HEK293 (cell line): ENCODE data around the gene DDX41.

Experiments
- CTCF ChIA-PET: fragments of 350-600 bp; formaldehyde crosslinking; extraction: SDS; loops from one replicate; lab custom pipeline; 2021; ENCODE audit warnings: antibody characterized with exemption; lab: Yijun Ruan, JAX
- POLR2A ChIA-PET: fragments of 300-600 bp; formaldehyde crosslinking; extraction: SDS; loops from one replicate; lab custom pipeline; 2020; ENCODE audit warnings: antibody characterized with exemption, inconsistent platforms; lab: Yijun Ruan, JAX
- H3K27ac ChIP-seq: fragments of 200-500 bp; sonication (Bioruptor generic); 2 replicates; pipeline ENCODE4 v1.5.1; 2014; ENCODE audit warnings: low read depth, low read length, control low read depth, inconsistent platforms; ENCODE audit errors: extremely low read depth
- H3K36me3 ChIP-seq, 2 experiments: fragments of 200-500 bp in 1 of 2; sonication (Bioruptor generic) in 1 of 2; 1 replicate in 1 of 2; 2 replicates in 1 of 2; pipeline ENCODE4 v1.5.1; 2014 to 2017; ENCODE audit warnings: inconsistent platforms in 2 of 2, low read length in 2 of 2; ENCODE audit not compliant: control insufficient read depth in 2 of 2, insufficient read depth in 1 of 2
- H3K4me1 ChIP-seq: fragments of 200-500 bp; sonication (Bioruptor generic); 2 replicates; pipeline ENCODE4 v1.5.1; 2014; ENCODE audit warnings: mild to moderate bottlenecking, low read length, inconsistent platforms; ENCODE audit not compliant: control insufficient read depth, insufficient read depth
- H3K4me3 ChIP-seq: 2 replicates; pipeline ENCODE4 v1.5.1; 2011; ENCODE audit warnings: low read depth, mild to moderate bottlenecking, control low read depth, low read length, moderate library complexity
- H3K9me3 ChIP-seq: fragments of 200-500 bp; sonication (Bioruptor generic); 2 replicates; pipeline ENCODE4 v1.5.1; 2014; ENCODE audit warnings: low read depth, low read length, inconsistent platforms; ENCODE audit not compliant: control insufficient read depth, insufficient read depth
- HOXA7 ChIP-seq: sonication (generic); formaldehyde crosslinking; IDR thresholded peaks from 2 replicates; pipeline ENCODE4 v1.8.1; 2022; ENCODE audit warnings: missing genetic modification reagents, borderline replicate concordance
- MZF1 ChIP-seq: fragments of 450-650 bp; formaldehyde crosslinking; IDR thresholded peaks from 2 replicates; pipeline ENCODE4 v1.5.1; 2017; ENCODE audit warnings: missing biosample characterization, missing genetic modification characterization, borderline replicate concordance
- OSR2 ChIP-seq: fragments of 450-650 bp; formaldehyde crosslinking; IDR thresholded peaks from 2 replicates; pipeline ENCODE4 v1.5.1; 2016; ENCODE audit warnings: missing biosample characterization, missing genetic modification characterization
- OVOL3 ChIP-seq: fragments of 450-650 bp; formaldehyde crosslinking; IDR thresholded peaks from 2 replicates; pipeline ENCODE4 v1.5.1; 2016; ENCODE audit warnings: missing biosample characterization, missing genetic modification characterization
- TRIM28 ChIP-seq: IDR thresholded peaks from 2 replicates; pipeline ENCODE4 v1.6.1; 2011; ENCODE audit warnings: low read length, control low read depth, borderline replicate concordance
- ZNF121 ChIP-seq: fragments of 450-650 bp; formaldehyde crosslinking; IDR thresholded peaks from 2 replicates; pipeline ENCODE4 v1.5.1; 2016; ENCODE audit warnings: missing biosample characterization, missing genetic modification characterization
- ZNF24 ChIP-seq: fragments of 450-650 bp; formaldehyde crosslinking; IDR thresholded peaks from 2 replicates; pipeline ENCODE4 v1.5.1; 2016; ENCODE audit warnings: missing biosample characterization, missing genetic modification characterization
- ZNF292 ChIP-seq: fragments of 450-650 bp; formaldehyde crosslinking; IDR thresholded peaks from 2 replicates; pipeline ENCODE4 v1.5.1; 2016; ENCODE audit warnings: low read depth, missing biosample characterization, missing genetic modification characterization, borderline replicate concordance
- ZNF501 ChIP-seq: fragments of 450-650 bp; formaldehyde crosslinking; IDR thresholded peaks from 2 replicates; pipeline ENCODE4 v1.5.1; 2016; ENCODE audit warnings: missing biosample characterization, missing genetic modification characterization
- ZNF792 ChIP-seq: fragments of 450-650 bp; formaldehyde crosslinking; IDR thresholded peaks from 2 replicates; pipeline ENCODE4 v1.5.1; 2016; ENCODE audit warnings: missing biosample characterization, missing genetic modification characterization
- ZSCAN30 ChIP-seq: fragments of 450-650 bp; IDR thresholded peaks from 2 replicates; pipeline ENCODE4 v1.5.1; 2018; ENCODE audit warnings: missing biosample characterization, mild to moderate bottlenecking, missing genetic modification characterization, moderate library complexity
- TF ChIP-seq, protein P1 (sequence below): fragments of 450-650 bp; formaldehyde crosslinking; IDR thresholded peaks from 2 replicates; pipeline ENCODE4 v1.5.1; 2017; ENCODE audit warnings: missing biosample characterization, mild to moderate bottlenecking, missing genetic modification characterization, moderate library complexity
- TF ChIP-seq, protein P2 (sequence below): fragments of 450-650 bp; formaldehyde crosslinking; IDR thresholded peaks from 2 replicates; pipeline ENCODE4 v1.5.1; 2017; ENCODE audit warnings: missing biosample characterization, missing genetic modification characterization
- TF ChIP-seq, protein P3 (sequence below): fragments of 450-650 bp; formaldehyde crosslinking; IDR thresholded peaks from 2 replicates; pipeline ENCODE4 v1.5.1; 2016; ENCODE audit warnings: missing biosample characterization, missing genetic modification characterization, borderline replicate concordance
- TF ChIP-seq, protein P4 (sequence below): fragments of 450-650 bp; IDR thresholded peaks from 2 replicates; pipeline ENCODE4 v1.5.1; 2018; ENCODE audit warnings: missing biosample characterization, mild to moderate bottlenecking, missing genetic modification characterization
- TF ChIP-seq, protein P5 (sequence below): fragments of 450-650 bp; formaldehyde crosslinking; IDR thresholded peaks from 2 replicates; pipeline ENCODE4 v1.5.1; 2016; ENCODE audit warnings: missing biosample characterization, missing genetic modification characterization

DDX41 gene

DNA sequence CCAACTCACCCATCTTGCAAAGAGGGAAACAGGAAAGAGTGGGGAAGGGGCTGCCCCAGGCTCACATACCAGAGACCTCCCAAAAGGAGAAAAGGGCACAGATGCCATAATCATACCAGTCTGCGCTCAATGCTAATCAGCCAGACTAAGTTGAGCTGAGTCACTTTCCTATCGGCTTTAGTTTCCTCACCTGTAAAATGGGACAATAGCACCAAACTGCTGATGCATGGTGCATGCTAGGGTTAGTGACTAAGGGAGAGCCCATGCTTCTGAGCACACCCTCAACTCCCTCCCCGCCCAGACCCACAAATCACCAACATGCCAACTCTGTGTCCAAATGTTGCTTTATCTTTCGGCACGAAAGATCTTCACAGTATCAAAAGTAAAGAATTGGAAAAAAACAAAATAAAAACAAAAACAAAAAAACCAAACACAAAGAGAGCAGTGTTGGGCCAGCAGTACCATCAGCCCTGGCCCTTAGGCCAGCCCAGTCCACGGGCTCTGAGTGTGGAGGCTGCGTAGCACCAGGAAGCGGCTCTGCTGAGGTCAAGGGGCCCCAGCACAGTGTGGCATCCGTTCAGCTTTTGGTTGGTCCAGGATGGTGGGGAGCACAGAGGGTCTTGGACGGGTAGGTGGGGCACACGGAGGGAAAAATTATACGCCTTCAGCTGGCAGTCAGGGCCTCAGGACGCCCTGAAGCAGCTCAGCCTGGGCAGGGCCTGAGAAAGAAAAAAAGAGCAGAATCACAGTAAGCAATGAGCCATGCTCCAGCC lies 2.9 kb upstream of the DDX41 start:
- Histone ChIP-seq H3K27ac (0 out of 2 replicates have a peak overlapping the region, but pooled peaks have one; percentile 28), H3K4me3 (no peak overlapping the region), H3K36me3 (peaks cover 3 to 61% of the 10 kb centered on the region in 2 experiments), H3K9me3 (no peaks in the 10 kb centered on the region), H3K4me1 (no peaks in the 10 kb centered on the region; the same call in 1 of the 2 replicates)
- ChIA-PET POLR2A (interaction anchor here (1.4 kb wide), 1 partner anchor 22 kb away, joined by 8 read pairs; the partner anchor contains the start of gene PDLIM7), CTCF (interaction anchor here (0.7 to 0.8 kb wide), 2 partner anchors 88 to 1330 kb away, joined by 4 to 5 read pairs; no protein-coding TSS in a partner anchor)
- TF ChIP-seq, protein P1, sequence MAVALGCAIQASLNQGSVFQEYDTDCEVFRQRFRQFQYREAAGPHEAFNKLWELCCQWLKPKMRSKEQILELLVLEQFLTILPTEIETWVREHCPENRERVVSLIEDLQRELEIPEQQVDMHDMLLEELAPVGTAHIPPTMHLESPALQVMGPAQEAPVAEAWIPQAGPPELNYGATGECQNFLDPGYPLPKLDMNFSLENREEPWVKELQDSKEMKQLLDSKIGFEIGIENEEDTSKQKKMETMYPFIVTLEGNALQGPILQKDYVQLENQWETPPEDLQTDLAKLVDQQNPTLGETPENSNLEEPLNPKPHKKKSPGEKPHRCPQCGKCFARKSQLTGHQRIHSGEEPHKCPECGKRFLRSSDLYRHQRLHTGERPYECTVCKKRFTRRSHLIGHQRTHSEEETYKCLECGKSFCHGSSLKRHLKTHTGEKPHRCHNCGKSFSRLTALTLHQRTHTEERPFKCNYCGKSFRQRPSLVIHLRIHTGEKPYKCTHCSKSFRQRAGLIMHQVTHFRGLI: no peak
- TF ChIP-seq, protein P2, sequence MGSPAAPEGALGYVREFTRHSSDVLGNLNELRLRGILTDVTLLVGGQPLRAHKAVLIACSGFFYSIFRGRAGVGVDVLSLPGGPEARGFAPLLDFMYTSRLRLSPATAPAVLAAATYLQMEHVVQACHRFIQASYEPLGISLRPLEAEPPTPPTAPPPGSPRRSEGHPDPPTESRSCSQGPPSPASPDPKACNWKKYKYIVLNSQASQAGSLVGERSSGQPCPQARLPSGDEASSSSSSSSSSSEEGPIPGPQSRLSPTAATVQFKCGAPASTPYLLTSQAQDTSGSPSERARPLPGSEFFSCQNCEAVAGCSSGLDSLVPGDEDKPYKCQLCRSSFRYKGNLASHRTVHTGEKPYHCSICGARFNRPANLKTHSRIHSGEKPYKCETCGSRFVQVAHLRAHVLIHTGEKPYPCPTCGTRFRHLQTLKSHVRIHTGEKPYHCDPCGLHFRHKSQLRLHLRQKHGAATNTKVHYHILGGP (tag by site-specific recombination): no peak
- TF ChIP-seq MZF1 (no peak), ZNF121 (no peak), OVOL3 (no peak)

DNA sequence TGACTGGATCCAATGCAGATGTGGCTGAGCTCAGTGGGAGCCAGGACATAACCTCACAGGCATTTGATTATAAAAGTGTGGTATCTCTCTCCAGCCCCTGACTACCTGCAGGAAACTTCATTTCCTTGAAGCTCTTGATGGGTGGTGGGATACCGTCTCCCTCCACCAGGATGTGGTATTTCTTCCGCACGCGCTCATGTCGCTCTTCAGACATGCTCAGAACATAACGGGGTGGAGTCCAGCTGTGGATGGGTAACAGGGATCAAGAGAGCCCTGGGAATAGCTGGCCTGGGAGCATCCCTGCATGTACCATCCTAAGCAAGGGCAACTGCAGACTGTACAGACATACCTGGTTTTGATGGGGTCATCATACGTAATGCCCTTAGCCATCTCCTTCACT lies 1.2 kb downstream of the DDX41 start:
- Histone ChIP-seq H3K4me3 (peak overlapping the region; percentile 99; the same call in 1 of the 2 replicates), H3K9me3 (no peaks in the 10 kb centered on the region), H3K4me1 (no peaks in the 10 kb centered on the region; the same call in 1 of the 2 replicates), H3K36me3 (peaks cover 6 to 71% of the 10 kb centered on the region in 2 experiments), H3K27ac (no peak overlapping the region)
- CTCF ChIA-PET: interaction anchor here (0.6 to 2.0 kb wide), 7 partner anchors 8 to 207 kb away, joined by 3 to 15 read pairs (median 4); no protein-coding TSS in a partner anchor
- TF ChIP-seq TRIM28: no peak
- TF ChIP-seq ZNF792: no peak
- no peak for TF ChIP-seq ZNF24 (tag by site-specific recombination)
- no peak for TF ChIP-seq ZNF292 (tag by site-specific recombination)
- TF ChIP-seq ZSCAN30 (tag by site-specific recombination): no peak
- TF ChIP-seq, protein P3, sequence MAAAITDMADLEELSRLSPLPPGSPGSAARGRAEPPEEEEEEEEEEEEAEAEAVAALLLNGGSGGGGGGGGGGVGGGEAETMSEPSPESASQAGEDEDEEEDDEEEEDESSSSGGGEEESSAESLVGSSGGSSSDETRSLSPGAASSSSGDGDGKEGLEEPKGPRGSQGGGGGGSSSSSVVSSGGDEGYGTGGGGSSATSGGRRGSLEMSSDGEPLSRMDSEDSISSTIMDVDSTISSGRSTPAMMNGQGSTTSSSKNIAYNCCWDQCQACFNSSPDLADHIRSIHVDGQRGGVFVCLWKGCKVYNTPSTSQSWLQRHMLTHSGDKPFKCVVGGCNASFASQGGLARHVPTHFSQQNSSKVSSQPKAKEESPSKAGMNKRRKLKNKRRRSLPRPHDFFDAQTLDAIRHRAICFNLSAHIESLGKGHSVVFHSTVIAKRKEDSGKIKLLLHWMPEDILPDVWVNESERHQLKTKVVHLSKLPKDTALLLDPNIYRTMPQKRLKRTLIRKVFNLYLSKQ: no peak
- POLR2A ChIA-PET: interaction anchor here (1.1 to 2.8 kb wide), 7 partner anchors 9 to 77 kb away, joined by 3 to 22 read pairs (median 3); partner anchors contain the start of genes PDLIM7 and TMED9

DNA sequence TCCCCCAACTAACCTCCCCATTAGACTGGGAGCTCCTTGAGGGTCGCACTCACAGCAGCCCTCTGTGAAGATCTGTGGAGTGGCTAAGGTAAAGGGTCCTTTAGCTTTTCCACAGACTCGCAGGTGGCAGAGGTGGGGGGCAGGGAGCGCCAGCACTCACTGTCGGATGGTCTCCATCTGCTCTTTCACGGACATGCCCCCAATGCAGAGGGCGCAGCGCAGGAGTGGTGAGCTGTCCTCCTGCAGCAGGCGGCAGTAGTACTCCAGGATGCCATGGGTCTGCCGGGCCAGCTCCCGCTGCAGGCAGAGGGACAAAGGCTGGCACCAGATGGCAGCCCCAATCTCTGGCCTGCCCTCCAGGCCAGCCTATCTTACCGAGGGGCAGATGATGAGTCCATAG lies 2.2 kb downstream of the DDX41 start:
- no peaks in the 10 kb centered on the region for H3K9me3 ChIP-seq
- TF ChIP-seq ZNF501 (tag by site-specific recombination) (no peak), HOXA7 (CRISPR knock-in tag) (no peak), OSR2 (tag by site-specific recombination) (no peak)
- TF ChIP-seq, protein P4, sequence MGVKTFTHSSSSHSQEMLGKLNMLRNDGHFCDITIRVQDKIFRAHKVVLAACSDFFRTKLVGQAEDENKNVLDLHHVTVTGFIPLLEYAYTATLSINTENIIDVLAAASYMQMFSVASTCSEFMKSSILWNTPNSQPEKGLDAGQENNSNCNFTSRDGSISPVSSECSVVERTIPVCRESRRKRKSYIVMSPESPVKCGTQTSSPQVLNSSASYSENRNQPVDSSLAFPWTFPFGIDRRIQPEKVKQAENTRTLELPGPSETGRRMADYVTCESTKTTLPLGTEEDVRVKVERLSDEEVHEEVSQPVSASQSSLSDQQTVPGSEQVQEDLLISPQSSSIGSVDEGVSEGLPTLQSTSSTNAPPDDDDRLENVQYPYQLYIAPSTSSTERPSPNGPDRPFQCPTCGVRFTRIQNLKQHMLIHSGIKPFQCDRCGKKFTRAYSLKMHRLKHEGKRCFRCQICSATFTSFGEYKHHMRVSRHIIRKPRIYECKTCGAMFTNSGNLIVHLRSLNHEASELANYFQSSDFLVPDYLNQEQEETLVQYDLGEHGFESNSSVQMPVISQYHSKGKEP (tag by site-specific recombination): no peak
- TF ChIP-seq, protein P5, sequence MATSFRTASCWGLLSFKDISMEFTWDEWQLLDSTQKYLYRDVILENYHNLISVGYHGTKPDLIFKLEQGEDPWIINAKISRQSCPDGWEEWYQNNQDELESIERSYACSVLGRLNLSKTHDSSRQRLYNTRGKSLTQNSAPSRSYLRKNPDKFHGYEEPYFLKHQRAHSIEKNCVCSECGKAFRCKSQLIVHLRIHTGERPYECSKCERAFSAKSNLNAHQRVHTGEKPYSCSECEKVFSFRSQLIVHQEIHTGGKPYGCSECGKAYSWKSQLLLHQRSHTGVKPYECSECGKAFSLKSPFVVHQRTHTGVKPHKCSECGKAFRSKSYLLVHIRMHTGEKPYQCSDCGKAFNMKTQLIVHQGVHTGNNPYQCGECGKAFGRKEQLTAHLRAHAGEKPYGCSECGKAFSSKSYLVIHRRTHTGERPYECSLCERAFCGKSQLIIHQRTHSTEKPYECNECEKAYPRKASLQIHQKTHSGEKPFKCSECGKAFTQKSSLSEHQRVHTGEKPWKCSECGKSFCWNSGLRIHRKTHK (tag by site-specific recombination): no peak
- ChIA-PET POLR2A (interaction anchor here (1.0 kb wide), 2 partner anchors 9 to 17 kb away, joined by 3 read pairs; partner anchors contain the start of gene PDLIM7), CTCF (interaction anchor here (1.0 to 1.1 kb wide), 2 partner anchors 13 to 34 kb away, joined by 3 to 7 read pairs; no protein-coding TSS in a partner anchor)
- no peak overlapping the region for H3K27ac ChIP-seq
- no peak overlapping the region for H3K4me3 ChIP-seq
- H3K36me3 ChIP-seq: peaks cover 6 to 67% of the 10 kb centered on the region in 2 experiments
- H3K4me1 ChIP-seq: no peaks in the 10 kb centered on the region; the same call in 1 of the 2 replicates
